ENCODE measurements around the gene P2RY14. TPM values are rescaled to one million over a fixed set of nuclear protein-coding genes. Genes with fewer than 3 reads are reported as not detected.

P2RY14 gene
- total RNA-seq, 4 donors from 2014 or later = 1.8 to 3.7 (median 2.8) TPM

DNA sequence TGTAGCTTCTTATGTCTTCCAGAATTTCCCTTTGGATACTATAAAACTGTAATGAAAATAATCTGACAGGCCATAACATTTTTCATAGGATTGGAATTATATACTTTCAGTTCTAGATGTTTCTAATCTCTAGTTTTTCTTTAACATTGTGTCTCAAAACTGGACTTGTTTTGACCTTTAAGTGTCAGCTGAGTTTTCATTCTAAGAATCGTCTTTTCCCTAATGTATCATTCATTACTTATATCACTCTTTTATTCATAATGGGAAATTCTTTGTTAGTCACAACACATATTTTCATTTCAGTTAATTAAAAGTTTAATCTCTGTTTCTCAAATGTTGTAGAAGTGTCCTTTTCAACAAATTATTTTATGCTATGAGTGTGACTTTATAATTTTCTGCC lies 87.2 kb downstream of the P2RY14 start:
- no peak for TF ChIP-seq POLR2A (IDR thresholded peaks at IDR 0.05)
- TF ChIP-seq, protein P1, sequence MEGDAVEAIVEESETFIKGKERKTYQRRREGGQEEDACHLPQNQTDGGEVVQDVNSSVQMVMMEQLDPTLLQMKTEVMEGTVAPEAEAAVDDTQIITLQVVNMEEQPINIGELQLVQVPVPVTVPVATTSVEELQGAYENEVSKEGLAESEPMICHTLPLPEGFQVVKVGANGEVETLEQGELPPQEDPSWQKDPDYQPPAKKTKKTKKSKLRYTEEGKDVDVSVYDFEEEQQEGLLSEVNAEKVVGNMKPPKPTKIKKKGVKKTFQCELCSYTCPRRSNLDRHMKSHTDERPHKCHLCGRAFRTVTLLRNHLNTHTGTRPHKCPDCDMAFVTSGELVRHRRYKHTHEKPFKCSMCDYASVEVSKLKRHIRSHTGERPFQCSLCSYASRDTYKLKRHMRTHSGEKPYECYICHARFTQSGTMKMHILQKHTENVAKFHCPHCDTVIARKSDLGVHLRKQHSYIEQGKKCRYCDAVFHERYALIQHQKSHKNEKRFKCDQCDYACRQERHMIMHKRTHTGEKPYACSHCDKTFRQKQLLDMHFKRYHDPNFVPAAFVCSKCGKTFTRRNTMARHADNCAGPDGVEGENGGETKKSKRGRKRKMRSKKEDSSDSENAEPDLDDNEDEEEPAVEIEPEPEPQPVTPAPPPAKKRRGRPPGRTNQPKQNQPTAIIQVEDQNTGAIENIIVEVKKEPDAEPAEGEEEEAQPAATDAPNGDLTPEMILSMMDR (IDR thresholded peaks at IDR 0.05) = no peak
- H3K4me3 ChIP-seq (ENCODE audit: low read depth, poor library complexity, severe bottlenecking) = no peak overlapping the region
- DNase-seq (ENCODE audit: low spot score in 2 of 2) = no peak
- intact Hi-C loops (cut with DNase I; ENCODE audit: low total_unique reads) = no loop called here
- WGBS, 2 donors = 93 to 97% methylated on average over 1 of the region's 1 CpG

DNA sequence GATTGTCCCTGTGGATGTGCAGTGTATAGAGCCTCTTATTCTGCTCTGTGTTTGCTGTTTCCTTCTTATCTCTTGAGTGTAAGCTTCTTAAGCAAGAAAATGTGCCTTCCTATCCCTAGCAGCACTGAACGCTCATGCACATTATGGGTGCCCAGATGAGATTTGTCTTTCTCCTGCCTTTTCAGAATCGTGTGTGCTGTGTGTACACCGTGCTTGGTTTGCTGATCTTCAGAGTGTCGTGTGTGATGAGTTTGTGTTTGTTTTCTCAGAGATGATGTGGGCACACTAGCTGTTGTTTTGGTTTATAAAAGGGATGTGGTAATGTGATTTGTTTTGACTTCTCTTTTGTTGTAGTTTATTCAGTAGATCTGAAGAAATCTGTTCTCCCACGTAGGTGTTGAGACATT lies 95.1 kb downstream of the P2RY14 start:
- 78 to 85% methylated on average over 5 of the region's 5 CpGs for WGBS, 2 donors
- no peak for DNase-seq (ENCODE audit: low spot score in 2 of 2)
- intact Hi-C loops (cut with DNase I; ENCODE audit: low total_unique reads) = no loop called here
- no peak for TF ChIP-seq POLR2A (IDR thresholded peaks at IDR 0.05)
- TF ChIP-seq, protein P1 (IDR thresholded peaks at IDR 0.05) = no peak
- H3K4me3 ChIP-seq (ENCODE audit: low read depth, poor library complexity, severe bottlenecking) = no peak overlapping the region

DNA sequence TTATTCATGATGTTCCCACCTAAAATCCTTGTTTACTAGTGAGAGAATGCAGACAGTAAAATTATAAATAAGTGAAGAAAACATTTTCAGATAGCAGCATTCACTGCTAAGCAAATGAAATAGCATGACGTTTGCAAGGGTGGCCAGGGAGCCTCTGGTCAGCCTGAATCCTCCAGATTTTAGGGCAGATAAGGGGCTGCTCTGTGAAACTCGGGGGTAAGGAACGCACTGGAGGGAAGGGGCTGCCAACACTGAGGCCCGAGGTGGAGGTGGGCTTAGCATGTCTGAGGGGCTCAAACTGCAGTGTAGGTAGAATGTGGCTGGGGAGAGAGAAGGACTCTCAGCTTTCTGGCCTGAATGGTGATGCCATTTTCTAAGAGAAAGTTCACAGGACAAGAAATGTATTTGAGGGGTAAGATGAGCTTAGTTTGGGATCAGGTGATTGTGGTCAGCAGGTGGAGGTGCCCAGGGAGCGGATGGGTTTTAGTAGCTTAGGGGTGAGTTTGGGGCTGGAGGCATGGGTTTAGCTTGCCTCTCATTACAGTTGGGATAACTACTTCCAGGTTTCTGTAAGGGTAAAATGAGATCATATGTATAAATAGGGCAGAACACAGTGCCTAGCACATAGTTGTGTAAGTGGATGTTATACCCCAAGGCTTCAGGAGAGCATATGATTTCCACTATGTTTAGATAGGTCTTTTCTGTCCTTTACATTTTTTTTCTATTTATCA lies 95.8 kb downstream of the P2RY14 start:
- intact Hi-C loops (cut with DNase I; ENCODE audit: low total_unique reads) = no loop called here

DNA sequence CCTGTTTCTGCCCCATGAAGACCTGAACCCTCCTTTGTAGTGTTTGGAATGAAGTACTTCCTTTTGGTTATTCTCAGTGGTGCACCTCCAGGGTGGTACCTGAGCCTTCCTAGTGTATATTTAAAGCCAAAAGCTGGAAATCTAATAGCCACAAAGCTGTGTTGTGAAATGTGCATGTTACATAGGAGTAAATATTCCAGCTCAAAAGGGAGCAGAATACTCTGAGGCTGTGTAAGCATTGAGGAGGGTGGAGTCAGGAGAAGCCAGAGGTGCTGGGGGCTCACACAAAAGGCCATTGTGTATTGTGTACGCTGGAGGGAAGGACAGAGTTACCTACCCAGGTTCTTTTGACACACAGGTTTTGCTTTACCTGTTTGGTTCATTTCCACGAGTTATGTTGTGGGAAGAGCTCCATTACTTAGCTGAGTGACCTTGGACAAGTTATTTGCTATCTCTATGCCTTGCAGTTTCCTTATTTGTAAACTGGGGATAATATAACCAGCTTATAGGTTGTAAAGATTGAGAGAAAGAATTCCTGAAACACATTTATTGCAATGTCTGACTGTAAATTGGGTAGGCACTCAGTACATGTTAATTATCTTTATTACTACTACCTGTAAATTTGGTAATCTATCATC lies 100.0 kb downstream of the P2RY14 start:
- DNase-seq (ENCODE audit: low spot score in 2 of 2) = no peak
- intact Hi-C loops (cut with DNase I; ENCODE audit: low total_unique reads) = loop anchor here (10.0 kb wide), 1 partner anchor 46 kb away; no protein-coding TSS in a partner anchor
- TF ChIP-seq, protein P1 (IDR thresholded peaks at IDR 0.05) = no peak
- no peak for TF ChIP-seq POLR2A (IDR thresholded peaks at IDR 0.05)
- 76 to 86% methylated on average over 2 of the region's 2 CpGs for WGBS, 2 donors
- no peak overlapping the region for H3K4me3 ChIP-seq (ENCODE audit: low read depth, poor library complexity, severe bottlenecking)

More for the DNA sequence above, 95.8 kb downstream of the P2RY14 start:
- DNase-seq (ENCODE audit: low spot score in 2 of 2) = no peak
- no peak for TF ChIP-seq POLR2A (IDR thresholded peaks at IDR 0.05)
- TF ChIP-seq, protein P1 (IDR thresholded peaks at IDR 0.05) = no peak
- 76 to 79% methylated on average over 5 of the region's 5 CpGs for WGBS, 2 donors
- H3K4me3 ChIP-seq (ENCODE audit: low read depth, poor library complexity, severe bottlenecking) = no peak overlapping the region

DNA sequence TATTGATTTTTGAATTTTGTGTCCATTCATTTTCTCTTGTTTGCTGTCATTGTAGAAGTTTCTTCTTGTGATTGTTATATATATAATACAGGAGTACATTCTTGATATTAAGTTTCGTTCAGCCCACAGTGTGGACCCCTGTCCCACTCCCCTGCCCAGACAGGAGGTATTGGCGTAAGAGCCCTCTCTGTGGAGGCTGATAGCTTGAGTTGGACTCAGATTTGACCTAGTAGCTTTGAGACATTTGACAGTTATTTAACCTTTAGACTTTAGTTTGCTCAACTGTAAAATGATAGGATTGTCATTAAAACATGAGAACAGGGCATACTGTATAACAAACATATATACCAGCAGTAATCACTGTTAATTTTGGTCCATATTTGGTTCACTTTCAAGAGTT lies 102.4 kb downstream of the P2RY14 start:
- intact Hi-C loops (cut with DNase I; ENCODE audit: low total_unique reads) = loop anchor here (10.0 kb wide), 1 partner anchor 49 kb away; no protein-coding TSS in a partner anchor
- TF ChIP-seq, protein P1 (IDR thresholded peaks at IDR 0.05) = no peak
- TF ChIP-seq POLR2A (IDR thresholded peaks at IDR 0.05) = no peak
- WGBS, 2 donors = 97 to 98% methylated on average over 2 of the region's 2 CpGs

More for the DNA sequence above, 102.4 kb downstream of the P2RY14 start:
- no peak for DNase-seq (ENCODE audit: low spot score in 2 of 2)
- H3K4me3 ChIP-seq (ENCODE audit: low read depth, poor library complexity, severe bottlenecking) = no peak overlapping the region
